HG02970 (cell line): ENCODE results near the gene RIMS4.
"Not testable (repeated sequence)": the region's sequence is repeated elsewhere in the genome, so short reads cannot be mapped to it uniquely, and the experiment has no call there.

Experiments
- ATAC-seq: cut with Tn5 transposase; IDR thresholded peaks from one replicate; pipeline ENCODE4 v1.9.1; 2021; ENCODE audit warnings: mild to moderate bottlenecking, moderate library complexity, moderate number of reproducible peaks; ENCODE audit not compliant: unreplicated experiment, low FRiP score

RIMS4 gene

DNA sequence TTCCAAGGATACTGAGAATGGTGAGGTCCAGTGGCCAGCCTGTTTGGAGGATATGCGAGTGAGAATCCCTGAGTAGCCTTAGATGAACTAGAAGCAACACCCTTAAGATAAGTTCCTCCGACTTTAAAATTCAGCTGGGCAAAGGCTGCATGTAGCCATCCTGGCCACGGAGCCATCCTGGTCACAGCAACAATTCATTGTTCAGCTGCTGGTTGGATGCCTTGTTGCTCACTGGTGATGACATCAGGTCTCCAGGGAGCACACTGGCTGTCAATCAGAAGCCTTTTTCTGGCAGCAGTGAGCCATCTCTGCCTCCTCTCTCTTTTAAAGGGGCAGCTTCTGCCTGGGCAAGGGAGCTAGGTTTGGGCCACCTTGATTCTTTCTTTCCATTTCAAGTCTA lies 22.4 kb upstream of the RIMS4 start:
- ATAC-seq = no peak

DNA sequence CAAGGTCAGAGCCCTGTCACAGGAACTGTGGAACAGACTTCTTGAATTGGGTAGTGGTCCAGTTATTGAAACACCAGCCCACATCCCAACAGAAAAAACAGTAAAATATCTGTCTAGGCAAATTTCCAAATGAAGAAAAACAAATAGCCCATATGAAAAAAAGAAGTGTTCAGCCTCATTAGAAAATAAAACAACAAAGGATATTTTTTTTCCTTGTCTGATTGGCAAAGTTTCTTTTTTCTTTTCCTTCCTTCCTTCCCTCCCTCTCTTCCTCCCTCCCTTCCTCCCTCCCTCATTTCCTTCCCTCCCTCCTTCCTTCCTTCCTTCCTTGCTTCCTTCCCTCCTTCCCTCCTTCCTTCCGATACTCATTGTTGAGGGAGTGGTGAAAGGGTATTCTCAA lies 20.6 kb upstream of the RIMS4 start:
- no peak for ATAC-seq

DNA sequence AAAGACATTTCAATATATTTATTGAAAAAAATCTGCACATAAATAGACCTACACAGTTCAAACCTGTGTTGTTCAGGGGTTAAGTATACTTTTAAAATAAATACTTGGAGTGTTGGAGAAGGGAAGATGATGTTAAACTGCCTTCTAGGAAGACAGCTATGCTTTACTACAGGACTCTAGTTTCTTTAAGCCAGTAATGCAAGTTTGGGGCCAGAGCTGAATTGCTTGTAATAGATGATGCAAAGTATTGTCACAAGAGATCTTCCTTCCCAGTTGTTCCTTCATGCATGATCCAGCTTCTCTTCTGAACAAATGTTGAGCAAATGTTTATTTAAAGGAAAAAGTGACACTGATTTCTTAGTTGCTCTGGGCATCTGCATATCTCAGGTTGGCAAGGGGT lies 20.2 kb upstream of the RIMS4 start:
- ATAC-seq = no peak

DNA sequence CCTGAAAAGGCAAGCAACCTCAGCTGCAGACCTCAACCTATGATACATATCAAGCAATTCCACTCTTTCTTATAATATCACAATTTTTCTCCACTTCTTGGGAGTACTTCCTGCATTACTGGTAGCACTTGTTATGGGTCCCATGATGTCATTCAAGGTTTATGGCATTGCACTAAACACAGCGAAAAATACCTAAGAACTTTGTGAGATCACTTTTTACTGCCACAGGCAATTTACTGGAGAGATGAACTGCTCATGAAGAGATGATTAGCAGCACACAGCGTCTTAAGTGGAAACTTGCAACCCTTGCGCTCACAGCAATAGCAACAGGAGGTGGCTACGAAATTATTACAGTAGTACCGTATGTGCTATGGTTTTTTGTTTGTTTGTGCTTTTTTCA lies 19.3 kb upstream of the RIMS4 start:
- ATAC-seq = no peak

DNA sequence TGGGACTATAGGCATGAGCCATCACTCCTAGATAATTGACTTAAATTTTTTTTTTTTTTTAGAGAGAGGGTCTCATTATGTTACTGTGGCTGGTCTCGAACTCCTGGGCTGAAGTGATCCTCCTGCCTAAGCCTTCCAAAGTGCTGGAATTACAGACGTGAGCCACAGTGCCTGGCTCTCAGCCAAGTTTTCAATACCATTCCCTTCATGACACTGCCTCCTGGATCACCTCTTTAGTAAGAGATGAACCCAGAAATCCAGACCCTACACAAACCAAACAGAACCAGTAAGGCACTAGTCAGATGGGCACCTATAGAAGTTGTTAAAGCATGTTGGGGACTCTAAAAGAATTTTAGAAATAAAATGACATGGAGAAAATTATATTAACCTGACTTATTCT lies 18.3 kb upstream of the RIMS4 start:
- ATAC-seq = no peak

DNA sequence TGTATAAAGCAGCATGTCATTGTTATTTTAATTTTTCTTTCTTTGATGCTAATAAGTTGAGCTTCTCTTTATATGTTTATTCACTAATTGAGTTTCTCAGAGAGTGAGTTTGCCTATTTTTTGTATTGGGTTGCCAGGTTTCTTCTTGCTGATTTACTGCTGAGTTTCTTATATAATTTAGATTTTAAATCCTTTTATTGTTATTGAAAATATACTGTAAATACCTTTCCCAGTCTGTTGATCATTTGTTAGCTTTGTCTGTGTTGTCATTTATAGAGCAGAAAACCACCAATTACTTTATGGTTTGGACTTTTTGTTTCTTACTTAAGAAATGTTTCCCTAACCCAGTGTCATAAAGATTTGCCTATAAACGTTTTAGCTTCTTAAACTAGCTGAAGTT lies 17.1 kb upstream of the RIMS4 start:
- no peak for ATAC-seq

DNA sequence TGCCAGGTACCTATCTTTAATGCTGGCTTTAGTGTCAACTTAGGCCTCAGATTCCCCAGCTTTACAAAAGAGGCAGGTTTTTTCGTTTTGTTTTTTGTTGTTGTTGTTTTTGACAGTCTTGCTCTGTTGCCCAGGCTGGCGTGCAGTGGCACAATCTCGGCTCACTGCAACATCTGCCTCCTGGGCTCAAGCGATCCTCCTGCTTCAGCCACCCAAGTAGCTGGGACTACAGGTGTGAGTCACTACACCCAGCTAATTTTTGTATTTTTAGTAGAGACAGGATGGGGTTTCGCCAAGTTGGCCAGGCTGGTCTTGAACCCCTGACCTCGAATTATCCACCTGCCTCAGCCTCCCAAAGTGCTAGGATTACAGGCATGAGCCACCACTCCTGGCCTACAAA lies 11.2 kb upstream of the RIMS4 start:
- ATAC-seq = not testable (repeated sequence)

DNA sequence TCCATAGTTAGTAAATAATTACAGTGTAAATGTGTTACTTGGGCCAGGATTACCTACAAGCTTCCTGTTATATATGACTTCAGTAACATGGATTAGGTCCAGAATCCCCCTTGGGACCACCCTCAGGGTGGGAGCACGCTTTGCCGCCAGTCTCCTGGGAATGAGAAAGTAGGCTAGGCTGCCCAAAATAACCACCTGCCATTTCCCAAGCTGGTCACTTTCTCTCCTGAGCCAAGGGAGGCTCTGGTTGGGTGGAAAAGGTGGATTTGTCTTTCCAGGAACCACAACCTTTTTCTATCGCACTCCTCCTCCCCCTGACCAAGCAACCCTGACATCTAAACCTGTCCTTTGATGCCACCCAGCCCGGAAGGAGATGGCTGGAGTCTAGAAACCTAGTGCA lies 9.6 kb upstream of the RIMS4 start:
- no peak for ATAC-seq

DNA sequence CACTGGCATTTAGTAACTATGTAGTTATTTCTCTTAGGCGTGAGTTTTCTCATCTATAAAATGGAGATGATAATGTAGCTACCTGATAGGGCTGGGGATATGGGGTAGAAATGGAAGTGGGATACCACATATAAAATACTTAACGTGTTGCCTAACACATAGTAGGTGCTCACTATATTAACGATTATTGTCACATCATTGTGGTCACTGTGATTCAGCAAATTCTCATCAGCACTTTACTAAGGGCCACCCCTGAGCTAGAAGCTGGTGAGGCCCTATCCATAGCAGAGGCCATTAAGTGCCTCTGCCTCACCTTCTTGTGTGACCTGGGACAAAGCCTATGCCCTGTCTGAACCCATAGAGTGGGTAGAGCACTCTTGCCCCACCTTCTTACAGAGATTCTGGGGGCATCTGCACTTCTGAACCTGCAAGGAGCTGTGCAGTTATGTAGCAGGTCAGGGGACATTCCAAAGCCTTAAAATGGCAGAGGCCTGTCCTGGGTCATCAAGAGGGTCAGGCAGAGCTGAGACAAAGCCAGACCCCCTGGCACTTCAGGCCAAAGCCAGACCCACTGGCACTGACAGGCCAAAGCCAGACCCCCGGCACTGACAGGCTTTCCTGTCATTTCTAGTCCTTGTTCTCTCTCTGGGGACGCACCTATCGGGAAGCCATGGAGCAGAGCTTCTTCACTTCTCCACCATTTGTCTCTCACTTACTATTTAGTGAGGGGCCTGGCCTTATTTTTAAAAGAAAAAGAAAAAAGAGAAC lies 7.0 kb upstream of the RIMS4 start:
- ATAC-seq = no peak

DNA sequence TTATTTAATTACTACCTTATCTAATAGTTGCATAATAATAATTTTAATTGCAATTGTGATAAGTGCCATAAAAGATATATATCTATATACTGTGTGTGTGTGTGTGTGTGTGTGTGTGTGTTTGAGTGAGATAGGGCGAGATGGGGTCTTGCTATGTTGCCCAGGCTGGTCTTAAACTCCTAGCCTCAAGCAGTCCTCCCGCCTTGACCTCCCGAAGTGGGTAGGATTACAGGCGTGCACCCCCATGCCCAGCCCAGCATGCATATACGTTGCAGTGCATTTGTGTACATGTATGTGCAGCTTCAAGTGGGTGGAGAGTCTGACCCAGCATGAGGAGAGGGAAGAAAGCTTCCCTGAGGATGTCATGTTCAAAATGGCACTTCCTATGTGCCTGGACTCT lies 4.6 kb upstream of the RIMS4 start:
- no peak for ATAC-seq

DNA sequence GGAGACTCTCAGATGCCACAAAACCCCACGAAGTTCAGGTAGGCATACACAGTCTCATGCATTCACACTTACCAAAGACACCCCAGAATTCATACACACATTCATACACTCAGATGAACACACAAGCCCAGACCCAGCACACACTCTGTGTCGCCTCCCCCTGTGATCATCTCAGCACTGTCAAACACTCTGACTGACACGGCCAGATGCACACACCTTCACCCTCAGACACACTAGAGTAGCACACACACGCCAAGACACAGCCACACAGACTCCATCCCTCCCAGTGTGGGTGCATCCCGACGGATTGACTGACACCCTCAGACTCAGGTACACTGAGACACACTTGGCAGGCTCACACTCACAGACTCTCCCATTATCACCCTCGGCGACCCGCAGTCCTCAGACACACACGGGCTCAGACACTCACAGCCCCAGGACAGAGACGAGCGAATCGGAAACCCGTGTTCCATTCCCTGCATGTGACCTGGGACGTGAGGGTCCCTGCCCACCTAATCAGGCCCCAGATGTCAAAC lies 872 bp upstream of the RIMS4 start:
- no peak for ATAC-seq

DNA sequence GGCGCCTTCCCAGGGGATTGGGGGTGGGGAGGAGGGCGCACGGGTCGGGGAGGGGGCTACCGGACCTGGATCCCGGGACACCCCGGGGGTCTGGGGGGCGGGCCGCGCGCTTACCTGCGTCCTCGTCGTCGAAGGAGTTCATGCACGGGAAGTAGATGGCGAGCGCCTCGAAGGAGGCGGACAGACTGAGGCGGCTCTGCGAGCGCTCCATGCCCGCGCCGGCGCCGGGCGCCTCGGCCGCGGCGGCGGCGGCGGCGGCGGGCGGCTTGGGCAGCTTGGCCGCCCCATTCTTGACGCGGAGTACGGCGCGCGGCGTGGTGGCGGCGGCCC lies 320 bp downstream of the RIMS4 start:
- no peak for ATAC-seq

DNA sequence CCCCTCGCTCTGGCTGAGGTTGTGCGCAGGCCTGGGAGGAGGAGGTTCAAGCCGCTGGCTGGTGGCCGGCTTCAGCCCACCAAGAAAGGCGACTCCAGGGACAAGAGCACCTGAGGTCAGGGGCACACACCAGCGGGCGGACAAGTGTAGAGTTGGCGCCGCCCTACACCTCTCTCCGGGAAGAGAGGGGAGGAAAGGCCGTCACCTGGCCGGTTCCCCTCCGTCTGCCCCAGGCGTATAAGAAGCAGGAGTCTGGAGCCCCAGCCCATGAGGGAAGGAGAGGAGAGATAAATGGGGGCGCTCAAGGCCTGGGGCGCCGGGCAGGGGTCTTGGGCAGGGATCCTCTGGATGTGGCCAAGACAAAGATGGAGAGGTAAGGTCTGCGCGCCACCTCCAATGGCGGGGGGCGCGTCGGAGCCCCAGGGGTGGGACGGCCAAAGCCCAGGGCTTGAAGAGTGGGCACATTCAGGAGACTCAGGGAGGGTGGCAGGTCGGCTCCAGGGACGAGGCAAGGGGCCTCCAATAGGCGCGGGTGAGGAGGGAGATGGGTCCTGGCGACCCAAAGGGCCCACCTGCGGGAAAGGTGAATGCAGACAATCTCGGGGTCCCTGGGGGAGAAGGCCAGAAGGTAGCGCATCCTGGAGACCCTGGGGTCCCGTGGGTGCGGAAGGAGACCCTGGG lies 826 bp downstream of the RIMS4 start:
- ATAC-seq = no peak

DNA sequence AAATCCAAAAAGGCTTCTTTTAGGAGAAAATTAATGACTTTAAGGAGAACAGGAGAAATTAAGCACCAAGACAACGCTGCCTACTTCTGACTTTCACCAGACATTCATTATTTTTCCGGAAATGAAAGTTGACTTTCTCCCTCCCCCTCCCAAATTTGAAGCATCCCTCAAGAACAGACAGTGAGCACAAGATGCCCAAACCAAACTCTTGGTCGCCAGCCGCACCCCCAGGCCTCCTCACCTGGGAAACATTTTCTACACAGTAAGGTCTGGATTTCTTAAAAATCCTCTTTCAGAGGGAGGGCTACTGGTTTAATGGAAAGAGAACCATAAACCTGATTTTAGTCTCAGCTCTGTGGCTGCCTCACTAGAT lies 2.7 kb downstream of the RIMS4 start:
- no peak for ATAC-seq

DNA sequence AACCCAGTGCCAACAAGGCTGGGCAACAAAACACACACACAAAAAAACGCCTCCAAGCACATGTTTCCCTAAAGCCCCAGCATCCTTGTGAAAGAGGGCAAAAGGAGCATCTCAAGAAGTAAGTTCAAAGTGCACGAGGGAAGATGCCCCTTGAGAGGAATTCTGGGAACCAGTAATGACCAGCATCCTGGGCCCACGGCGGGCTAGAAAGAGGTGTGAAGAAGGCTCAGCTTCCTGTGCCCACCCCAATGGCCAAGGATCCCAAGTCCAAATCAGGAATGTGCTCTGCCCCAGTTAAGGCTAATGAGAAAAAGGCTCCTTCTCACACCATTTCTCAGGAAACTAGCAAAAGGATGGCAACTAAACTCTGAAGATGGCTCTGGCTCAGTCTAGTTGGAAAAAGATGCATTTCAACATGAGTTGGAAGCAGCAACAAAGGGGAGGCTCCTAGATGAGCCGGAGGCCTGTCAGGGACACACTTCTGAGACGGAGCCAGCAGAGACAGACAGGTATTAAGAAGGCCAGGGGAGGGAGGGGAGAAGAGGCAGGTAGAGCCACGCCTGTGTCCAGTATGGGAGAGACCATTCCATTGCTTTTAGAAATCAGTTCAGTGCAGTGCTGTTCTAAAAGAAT lies 3.2 kb downstream of the RIMS4 start:
- no peak for ATAC-seq

DNA sequence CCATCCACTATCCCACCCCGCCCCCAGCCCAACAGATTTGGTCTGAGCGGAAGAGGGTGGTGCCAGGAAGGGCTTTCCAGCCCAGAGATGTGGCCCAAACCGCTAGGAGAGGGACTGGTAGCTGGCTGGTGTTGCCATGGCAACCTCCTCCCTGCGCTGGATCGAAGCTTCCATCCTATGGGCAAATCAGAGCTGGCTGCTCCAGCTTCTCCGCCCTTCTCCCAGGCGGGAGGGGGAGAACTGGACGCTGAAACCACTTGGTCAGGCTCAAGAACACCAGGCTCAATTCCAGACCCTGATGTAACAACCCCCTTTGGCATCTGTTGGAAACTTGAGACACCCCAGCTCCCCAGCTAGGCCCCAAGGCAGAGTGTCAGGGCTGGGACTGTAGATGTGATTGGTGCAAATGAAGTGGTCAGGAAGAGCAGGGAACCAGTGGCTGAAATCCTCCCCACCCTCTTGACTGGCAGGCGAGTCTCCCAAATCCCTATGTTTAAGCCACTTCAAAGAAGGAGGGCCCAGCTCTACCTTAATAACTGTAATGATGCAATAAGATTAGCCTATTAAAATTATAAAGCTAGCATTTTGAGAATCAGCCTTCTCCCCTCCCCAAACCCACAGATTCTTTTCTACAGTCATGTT lies 4.2 kb downstream of the RIMS4 start:
- ATAC-seq = no peak

DNA sequence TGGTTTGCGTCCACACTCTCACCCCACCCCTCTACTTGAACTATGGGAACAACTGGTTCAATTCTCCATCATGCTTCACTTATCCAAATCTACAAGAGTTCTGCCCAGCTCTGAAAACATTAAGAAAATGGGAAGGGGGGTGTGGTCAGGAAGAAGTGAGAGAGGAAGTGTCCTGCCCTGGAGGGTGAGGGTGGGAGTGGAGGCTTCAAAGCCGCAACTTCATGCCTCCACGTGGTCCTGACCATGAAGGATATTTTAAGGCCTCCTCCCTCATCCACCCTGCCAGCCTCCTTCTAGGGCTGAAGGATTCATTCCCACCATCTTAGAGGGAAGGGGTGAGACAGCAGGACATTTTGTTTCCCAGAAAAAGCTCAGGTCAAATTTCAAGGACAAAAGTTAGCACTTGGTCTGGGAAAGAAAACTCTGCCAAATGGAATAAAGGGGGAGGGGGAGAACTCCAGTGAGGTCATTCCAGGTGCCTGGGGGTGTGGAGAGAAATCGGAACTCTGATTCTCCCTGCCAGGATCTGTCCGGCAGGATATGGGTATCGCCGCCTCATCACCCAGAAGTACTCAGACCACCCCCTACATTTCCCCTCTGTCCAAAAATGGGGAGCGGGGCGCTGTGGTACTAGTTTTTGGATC lies 4.9 kb downstream of the RIMS4 start:
- ATAC-seq = no peak

DNA sequence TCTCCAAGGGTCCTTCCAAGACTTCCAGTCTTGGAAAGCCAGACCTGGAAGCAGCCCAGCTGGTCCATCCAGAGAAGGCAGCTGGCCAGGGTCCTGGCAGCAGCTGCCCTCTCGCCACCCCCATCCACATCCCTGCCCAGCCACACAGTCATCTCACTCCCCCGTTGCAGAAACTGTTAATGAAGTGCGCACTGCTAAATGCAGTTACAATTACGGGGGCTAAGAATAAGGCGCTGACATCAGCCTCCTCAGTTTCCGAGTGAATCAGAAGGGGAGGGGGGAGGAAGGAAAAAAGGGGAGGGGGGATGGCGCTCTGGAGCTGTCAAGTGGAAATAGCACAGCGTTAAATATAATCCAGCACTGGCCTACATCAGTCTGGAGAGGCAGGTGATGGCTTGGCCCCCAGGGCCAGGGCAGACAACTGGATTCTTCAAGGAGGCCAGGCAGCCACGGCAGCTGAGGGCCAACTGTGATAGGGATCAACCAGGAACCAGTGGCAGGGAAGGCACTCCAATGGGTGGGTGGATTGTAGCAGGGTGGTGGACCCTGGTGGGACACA lies 6.9 kb downstream of the RIMS4 start:
- no peak for ATAC-seq

DNA sequence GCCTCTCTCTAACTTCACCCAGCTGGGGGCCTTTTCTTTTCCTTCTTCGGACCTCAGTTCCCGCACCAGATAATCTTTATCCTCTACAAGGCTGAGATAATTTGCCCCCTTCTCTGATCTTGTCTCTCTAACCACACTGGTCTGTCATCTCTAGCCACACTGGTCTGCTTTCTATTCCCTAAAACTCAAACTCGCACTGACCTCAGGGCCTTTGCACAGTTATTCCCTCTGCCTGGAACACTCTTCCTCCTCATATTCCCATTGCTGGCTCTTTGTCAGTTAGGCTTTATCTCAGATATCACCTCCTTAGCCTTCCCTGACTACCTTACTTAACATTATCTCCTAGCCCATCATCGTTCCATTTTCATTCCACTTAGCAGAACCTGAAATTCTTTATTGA lies 7.6 kb downstream of the RIMS4 start:
- ATAC-seq = no peak

DNA sequence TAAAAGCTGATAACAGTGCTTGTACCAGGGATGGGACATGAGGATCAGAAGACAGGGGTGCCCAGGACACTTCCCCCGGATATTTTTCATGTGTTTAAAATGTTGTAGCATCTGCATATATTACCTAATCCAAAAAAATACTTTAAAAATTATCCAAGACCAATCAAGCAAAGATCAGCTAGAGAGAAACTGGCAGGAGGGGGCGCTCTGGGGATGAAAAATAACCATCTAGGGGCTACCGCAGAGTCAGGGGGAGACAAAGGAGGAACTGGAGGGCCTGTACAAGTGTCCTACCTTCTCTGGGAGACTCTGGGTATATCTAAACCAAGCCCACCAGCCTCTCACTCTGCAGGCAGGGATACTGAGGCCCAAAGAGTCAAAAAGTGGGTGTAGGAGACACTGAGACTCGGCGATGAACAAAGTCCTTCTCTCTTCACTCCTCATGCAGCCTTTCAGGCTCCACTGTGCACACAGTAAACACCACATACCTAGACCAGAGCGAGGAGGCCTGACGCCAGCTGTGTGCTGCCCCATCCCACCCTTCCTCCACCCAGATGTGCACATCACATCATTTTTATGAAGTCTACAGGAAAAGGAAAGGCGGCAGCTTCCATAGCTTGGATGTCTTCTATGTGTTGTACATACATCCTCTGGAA lies 9.8 kb downstream of the RIMS4 start:
- ATAC-seq = no peak
